A172 (cell line): ENCODE measurements around the gene KIFC3. TPM values are rescaled to one million over a fixed set of nuclear protein-coding genes. Genes with fewer than 3 reads are reported as not detected.

Experiments
- DNase-seq: peaks from one replicate; pipeline ENCODE4 v3.0.0-alpha.2; 2015; ENCODE audit warnings: low spot score
- total RNA-seq: library from RNA; depleted of rRNA; stranded (reverse); fragments of >200 nt; shearing (Covaris generic); gene quantifications from 2 replicates; pipeline ENCODE4 v1.2.3, GENCODE V29; 2014

Gene KIFC3
- total RNA-seq, 1 experiment from 2014 or later = 90.4 TPM

DNA sequence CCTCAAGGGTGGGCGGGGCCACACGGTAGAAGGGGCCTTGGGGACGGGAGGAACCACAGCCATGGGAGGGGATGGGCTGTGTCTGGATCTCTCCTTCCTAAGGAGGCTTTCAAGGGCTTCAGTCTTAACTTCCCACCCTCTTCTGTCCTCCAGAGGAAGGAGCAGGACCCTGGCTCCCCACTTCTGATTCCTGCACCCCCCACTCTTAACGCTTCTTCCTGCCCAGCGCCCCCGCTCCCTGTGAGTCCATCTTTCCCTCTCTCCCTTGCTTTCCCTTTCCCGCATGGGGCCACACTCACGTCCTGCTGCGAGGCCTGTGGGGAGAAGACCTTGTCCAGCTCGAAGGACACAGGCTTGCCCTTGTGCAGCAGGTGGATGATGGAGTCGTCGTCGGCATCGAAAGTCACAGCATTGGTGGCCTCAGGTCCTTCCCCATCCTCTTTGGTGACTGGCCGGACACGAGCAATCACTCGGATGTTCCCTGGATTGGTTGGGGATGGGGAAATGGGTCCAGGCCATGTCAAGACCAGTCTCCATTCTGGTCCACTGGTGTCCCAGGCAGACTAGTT is 37.0 kb downstream of the KIFC3 start:
- DNase-seq = no peak

DNA sequence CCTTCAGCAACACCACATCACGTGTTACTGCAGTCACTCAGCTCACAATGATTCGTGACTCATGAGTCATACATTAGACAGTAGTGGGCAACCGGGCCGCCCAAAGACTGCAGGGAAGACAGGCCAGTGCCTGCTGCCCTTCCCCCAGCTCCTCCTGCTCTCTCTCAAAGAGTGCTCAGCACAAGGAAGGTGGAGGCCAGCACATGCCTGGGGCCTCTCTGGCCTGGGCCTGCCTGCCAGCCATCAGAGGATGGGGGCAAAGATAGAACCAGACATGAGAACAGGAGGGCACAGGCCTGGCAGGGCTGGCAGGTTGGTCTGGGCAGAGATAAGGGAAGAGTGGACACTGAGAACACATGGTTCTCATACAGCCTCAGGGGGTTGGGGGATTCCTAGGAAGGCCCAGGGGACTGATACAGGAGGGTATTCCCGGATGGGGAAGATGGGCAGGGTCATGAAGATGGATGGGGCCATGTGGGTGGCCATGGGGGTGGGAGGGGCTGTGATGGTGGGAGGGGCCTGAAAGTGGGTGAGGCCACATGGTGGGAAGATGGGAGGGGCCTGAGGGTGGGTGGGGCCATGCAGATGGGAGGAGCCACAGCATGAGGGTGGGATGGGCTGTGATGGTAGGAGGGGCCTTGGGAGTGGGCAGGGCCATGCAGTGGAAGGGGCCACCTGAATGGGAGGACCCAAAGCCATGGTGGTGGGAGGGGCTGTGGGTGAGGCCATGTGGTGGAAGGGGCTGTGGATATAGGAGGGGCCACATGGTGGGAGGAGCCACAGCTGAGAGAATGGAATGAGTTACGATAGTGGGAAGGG is 37.7 kb downstream of the KIFC3 start:
- peak; percentile 84 for DNase-seq

DNA sequence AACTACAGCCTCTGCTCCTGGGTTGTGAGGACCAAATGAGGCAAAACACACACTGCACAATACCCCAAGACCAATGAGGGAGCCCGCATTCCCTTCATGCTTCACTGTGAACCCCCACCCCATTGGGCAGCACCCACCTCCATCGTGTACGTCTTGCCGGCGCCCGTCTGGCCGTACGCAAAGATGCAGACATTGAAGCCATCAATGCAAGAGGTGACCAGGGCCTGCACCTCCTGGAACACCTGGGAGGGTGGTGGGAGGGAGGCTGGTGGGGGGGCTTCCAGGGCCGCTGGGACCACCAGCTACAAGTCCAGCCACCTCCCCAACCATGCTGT is 38.3 kb downstream of the KIFC3 start:
- DNase-seq = no peak

DNA sequence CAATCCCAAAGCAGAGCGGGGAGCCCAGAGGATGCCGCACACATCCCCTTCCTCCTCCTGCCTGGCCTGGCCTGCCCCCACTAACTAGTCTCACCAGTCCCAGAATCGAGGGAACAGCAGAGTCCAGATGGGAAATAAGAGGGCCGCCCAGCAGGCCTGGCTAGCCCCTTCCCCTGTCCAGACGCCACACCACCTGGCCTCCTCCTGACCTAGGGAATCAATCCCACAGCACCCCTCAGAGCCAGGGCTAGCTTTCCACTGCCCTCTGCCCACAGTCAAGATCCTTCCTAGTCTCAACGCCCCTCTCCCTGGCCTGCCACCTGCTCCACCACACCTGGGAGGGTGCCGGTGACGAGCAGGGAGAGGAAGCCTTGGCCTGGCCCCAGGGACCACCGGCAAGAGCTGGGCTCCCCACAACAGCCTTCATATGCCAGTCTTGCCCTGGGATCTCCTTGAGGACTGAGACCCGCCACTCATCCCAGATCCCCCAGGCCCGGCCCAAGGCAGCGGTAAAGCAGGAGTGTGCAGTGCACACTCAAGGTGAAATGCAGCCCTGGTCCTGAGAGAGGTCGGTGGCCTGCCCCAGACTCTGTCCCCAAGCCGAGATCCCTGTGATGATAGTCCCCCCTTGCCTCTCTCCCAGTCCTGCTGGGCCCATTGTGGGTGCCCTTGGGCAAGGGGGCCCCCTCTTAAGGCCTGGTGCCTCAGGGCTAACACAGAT is 38.8 kb downstream of the KIFC3 start:
- no peak for DNase-seq

DNA sequence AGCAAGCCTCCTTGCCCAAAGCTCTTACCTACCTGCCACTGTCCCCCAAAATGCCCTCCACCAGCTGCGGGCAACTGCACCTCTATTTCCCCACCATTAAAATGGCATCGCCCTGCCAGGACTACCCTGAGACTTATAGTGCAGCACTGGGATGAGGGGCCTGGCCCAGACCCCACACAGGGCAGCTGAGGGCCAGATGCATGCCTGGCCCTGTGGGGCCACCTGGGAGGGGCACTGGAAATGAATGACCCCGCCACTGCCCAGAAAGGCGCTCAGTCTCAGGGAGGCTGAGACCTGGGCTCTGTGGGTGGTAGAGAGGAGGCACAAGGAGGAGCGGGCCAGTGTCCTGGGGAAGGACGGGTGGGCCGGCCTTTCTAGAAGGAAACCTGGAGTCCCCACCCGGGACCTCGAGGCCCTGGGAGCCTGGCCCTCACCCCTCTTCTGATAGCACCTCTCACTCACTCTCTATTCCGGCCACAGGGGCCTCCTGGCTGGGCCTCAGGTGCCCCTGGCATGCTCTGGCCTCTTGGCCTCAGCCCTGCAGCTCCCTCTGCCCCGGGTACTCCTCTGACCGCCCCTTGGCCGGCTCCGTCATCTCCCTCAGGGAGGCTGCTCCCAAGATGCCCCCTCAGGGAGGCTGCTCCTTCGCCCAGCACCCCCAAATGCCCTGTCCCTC is 39.8 kb downstream of the KIFC3 start:
- DNase-seq = no peak

DNA sequence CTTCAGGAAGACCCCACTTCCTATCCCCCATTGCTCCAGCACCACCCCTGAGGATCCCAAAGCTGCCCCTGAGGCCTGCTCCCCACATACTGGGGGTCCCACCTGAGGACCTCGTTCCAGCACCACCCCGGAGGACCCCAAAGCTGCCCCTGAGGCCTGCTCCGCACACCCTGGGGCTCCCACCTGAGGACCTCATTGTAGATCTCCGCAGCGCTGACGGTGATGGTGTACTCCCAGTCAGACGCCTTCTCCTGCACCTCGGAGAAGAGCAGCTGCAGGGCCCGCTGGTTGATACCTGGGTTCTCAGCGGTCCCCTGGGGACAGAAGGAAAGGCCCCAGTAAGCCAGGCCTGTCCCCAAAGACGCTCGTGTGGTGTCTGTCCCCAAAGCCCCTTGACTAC is 40.3 kb downstream of the KIFC3 start:
- no peak for DNase-seq

DNA sequence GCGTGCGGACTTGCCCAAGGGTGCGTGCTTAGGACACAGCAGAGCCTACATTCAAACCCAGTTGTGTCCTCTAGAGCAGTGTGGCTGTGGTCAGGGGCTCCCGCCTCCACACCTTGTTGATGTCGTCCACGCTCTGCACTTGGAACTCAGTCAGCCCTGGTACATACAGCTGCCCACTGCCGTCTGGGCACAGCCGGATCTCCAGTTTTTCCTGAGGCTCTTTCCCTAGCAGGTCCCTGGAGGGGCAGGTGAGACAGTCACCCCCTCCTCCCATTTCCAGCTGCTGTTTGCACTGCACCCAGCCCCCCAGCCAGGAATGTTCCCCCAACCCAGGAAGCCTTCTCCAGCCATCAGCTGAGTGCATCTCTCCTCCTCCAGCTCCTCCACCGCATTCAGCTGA is 41.0 kb downstream of the KIFC3 start:
- DNase-seq = no peak

DNA sequence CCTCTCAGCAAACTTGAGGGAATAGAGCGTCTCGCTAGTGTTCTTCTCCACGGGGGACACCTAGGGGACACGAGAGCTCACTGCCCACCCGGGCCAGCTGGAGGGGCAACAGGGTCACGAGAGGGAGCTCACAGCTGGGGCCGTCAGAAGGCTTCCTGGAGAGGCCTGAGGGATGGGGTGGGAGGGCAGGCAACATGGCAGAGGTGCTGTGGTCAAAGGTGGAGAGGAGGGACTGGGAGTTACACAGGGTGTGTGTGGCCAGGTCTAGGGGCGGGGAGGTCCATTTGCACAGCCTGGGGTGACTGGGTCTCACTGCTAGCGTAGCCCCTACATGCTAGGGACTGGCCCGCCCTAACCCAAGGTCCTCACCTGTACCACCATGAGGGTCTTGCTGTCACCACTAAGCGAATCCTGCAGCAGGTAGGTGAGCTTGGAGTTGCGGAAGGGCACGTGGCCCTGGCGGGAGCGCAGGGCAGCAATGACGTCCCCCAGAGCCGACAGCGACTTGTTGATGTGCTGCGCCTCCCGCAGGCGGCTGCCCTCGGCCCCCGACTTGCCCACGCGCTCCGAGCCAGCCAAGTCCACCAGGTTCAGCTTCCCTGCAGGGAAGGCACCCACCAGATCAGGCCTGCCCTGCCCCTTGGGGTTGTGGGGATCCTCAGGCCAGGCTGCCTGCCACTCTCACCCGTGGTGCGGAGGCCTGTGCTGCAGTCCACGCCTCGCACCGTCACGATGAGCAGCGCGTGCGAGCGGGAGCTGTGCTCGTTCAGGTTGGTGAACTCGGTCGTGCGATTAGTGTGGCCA is 41.7 kb downstream of the KIFC3 start:
- no peak for DNase-seq

DNA sequence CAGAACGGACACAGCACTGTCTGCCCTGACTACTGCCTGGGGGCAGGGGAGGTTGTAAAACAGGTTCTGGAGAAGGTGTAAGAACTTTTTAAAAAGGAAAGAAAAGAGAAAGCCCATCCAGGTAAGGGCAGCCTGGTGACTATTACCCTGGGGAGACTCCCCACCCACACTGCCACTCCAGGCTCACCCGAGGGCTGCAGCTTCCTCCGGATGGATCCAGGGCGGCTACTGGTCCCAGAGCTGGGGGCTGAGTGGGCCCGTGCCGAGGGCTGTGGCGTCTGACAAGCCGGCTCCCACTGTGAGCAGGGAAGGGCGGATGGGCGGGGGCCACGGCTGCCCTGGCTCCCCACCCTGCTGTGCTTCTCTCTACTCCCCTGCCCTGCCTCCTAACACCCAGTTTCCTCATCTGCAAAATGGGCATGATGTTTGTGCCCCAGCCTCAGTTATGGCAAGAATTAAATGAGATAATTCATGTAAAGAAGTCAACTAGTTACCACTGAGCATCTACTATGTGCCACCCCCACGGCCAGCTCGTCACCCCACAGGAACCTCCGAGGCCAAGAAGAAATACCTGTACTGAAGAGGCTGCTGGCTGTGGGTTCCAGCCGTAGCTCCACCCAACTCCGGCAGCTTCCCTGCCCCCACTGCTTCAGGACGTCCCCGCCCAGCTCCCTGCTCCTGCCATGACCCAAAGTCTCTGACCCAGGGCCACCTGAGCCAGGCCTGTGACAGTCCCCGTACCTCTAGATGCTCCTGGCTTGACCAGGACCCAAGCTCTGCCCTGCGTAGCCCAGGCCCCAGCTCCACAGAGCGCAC is 42.5 kb downstream of the KIFC3 start:
- DNase-seq = no peak

DNA sequence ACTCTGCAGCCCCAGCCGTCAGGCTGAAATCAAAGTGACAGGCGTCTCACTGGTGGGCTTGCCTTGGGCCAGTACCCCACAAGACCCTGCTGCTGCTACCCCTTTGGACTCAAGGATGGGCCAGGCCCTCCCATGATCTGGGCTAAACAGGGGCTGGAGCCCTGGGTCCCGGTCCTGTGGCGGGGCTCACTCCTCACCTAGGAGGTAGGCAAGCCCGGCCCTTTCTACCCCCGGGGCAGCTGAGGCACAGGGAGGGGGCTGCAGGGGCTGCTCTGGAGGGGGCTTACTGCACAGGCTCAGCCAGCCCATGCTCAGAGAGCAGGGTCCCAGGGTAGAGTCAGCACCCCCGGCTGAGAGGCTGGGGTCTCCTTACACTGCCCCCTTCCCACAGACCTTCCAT is 43.2 kb downstream of the KIFC3 start:
- no peak for DNase-seq

DNA sequence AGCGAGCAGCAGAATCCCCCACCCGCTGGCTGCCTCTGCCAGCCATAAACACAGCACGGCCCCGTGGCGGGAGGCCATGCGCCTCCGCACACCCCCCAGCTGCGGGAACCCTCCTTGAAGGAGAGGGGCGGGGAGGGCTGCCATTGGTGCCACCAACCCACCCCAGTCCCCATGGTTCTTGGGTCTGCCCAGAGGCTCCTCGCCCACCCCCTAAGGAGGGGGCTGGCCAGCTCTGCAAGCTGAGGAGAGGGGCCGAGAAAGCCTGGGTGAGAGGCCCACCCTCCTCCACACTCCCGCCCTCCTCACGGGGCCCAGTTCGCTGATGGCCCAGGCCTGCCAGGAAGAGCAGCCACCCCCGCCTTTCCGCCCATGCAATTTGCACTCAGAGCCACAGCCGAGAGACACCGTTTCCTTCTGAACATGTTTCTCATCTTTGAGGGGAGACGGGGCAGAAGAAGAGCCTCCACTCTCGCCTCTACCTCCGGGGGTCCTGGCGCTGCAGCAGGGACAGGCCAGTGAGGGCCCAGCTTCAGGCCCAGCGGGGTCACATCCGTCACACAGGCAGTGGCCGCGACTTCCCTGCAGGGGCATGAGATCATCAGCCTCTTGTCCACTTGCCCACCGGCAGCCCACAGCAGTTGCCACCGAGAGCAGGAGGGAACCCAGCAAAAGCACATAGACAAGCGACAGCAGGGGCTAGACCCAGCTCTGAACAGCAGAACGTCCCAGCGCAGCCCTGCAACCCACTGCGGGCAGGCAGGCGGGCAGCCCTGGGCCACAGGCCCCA is 43.8 kb downstream of the KIFC3 start:
- no peak for DNase-seq

DNA sequence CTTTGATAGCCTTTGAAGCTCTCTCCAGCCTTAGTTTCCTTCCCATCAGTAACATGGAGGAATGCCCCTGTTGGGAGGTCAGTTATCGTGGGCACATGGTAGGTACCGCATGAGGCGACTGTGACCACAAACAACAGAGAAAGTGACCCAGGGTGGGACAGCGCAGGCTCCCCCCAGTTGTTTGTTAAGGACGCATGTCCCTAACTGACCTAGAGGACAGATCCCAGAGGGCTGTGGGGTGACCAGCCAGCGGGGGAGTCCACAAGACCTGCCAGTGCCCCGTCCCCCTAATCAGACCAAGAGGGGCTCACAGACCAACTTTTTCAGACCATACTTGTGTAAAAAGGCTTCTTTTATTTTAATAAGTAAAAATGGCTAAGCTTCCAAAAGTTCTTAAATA is 44.4 kb downstream of the KIFC3 start:
- DNase-seq = no peak

DNA sequence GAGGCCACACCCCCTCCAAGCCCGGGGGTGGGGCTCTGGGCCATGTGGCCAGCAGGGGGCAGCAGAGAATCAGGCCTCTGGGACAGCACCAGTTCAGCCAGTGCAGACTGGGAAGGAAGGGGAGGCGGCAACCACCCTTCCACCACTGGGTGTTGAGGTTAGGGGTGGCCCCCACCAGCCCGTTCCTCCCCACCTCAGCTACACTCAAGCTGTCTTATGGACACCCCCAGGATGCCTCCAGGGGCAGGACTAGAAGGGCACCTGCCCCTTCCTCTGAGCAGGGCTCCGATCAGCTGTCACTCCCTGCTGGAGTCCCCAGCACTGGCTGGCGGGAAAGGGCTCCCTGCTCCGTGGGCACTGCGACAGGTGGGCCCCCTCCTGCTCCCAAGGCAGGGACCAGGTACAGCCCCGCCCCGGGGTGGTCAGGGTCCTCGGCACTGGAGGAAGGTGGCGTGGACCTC is 44.9 kb downstream of the KIFC3 start:
- peak; percentile 67 for DNase-seq

DNA sequence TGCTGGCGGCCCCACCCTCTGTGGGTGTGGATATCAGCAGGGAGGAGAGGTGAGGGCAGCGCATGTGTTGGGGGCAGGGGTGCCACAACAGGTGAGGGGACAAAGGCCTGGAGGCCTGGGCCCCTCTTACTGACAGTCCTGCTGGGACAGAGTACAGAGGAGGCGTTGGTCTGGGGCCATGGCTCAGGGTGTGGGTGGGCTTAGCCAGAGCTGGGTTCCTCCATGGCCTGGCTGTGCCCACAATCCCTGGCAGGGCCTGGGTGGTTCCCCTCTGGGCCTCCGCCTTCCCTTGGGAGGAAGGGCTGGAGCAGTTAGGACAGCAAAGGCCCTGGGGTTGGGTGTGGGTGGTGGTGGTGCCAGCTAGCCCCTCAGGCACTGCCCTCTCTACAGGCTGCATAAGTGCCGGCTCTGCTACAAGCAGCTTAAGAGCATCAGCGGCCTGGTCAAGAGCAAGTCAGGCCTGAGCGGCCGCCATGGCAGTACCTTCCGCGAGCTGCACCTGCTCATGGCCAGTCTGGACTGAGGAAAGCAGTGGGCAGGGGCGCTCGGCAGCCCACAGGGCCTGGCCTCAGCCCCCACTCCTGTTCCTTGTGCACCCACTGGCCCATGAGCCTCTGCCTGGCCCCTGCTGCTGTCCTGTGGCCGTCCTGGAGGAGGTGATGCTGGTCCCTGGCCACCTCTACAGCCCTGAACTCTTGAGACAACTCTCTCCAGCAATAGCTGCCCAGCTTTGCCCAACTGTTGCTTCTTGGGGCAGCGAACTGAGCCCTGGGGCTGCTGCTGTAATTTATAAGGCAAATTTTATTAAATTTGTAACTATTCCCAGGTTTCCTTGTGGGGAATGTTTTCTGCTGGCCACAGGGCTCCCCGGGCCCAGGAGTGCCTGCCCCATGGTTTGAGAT is 45.6 kb downstream of the KIFC3 start:
- DNase-seq = no peak

DNA sequence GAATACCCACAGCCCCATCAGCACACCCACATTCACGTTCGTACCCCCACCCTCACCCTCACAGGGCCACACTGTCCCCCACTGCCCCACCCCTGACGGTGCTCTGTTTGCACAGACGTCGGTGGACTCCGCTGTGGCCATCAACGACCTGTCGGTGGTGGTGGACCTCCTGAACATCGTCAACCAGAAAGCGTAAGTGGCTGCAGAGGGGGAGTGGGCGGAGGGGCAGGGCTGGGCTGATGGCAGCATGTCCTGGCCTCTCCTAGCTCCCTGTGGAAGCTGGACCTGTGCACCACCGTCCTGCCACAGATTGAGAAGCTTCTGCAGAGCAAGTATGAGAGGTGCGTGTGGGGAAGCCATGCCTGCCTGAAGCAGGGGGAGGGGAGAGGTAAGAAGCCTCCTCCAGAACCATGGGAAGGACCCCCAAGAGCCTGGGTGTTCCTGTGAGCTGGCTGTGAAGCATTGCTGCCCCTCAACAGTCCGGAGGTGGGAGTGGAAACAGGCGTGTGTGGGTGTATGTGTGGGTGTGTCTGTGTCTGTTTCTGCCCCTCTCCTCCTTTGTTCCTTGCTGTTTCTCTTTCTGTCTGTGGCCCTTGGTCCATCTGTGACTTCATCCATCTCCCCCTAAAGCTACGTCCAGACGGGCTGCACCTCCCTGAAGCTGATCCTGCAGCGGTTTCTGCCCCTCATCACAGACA is 46.4 kb downstream of the KIFC3 start:
- no peak for DNase-seq

DNA sequence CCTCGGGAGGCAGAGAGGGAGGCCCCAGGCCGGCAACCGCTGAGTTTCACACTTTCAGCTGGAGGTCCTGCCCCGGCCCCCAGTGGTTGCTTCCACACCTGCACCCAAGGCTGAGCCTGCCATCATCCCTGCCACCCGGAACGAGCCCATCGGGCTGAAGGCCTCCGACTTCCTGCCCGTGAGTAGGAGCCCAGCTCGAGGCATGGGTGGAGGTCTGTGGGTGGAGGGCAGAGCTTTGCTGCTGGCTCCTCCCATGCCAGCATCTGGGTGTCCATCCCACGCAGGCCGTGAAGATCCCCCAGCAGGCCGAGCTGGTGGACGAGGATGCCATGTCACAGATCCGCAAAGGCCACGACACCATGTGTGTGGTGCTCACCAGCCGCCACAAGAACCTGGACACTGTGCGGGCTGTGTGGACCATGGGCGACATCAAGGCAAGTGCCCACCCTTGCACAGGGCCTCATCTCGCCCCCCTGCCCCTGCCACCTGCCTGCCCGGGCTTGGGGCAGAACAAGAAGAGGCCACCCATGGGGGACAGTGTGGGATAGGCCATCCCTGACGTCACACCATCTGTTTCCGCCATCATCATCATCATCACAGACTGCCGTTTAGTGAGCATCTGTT is 47.1 kb downstream of the KIFC3 start:
- no peak for DNase-seq

DNA sequence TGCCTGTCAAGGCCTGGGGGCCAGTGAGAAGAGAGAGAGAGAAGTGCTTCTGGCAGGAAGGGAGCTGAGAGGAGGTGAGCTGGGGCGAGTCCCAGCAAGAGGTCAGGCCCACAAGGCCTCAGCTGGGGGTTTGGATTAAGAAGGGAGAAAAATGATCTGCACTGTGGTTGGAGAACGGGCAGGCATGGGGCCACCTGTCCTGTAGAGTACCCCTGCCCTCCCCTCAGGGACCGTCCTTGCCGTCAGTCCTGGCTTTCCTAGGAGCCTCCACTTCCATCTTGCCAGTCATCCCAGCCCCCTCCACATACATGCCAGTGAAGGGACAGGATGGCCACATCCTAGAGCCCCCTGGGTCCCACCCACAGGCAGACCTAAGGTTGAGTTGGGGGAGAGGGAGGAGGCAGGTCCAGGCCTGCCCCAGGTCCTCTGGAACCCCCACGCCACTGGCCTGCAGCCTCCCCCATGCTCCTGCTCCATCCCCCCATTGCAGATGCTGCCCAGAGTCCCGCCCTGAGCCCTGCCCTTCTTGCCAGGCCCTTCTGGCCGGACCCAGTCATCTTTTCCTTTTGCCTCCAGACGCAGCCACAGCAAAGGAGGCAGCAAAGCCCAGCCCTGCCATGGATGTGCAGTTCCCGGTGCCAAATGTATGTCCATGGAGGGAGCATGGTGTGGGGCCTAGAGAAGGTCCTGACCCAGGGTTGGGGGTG is 47.8 kb downstream of the KIFC3 start:
- no peak for DNase-seq
